IMR-90 (cell line): ENCODE measurements around the gene COL8A1.

ENCODE experiments used
- CEBPB ChIP-seq: IDR thresholded peaks from 2 replicates; pipeline ENCODE4 v1.6.1; 2012; ENCODE audit warnings: low read depth, low read length, improper control_type of control experiment
- MXI1 ChIP-seq: IDR thresholded peaks from 2 replicates; pipeline ENCODE4 v1.6.1; 2012; ENCODE audit warnings: low read depth, mild to moderate bottlenecking, low read length, moderate library complexity, borderline replicate concordance
- NFE2L2 ChIP-seq: fragments of 150-350 bp; IDR thresholded peaks from 2 replicates; pipeline ENCODE4 v1.6.1; 2016; ENCODE audit warnings: low read depth, mild to moderate bottlenecking, low read length
- POLR2A ChIP-seq: IDR thresholded peaks from 2 replicates; pipeline ENCODE4 v1.6.1; 2012; ENCODE audit warnings: mild to moderate bottlenecking, low read depth, low read length
- RAD21 ChIP-seq: IDR thresholded peaks from 2 replicates; pipeline ENCODE4 v1.6.1; 2012; ENCODE audit warnings: low read length, improper control_type of control experiment
- RCOR1 ChIP-seq: IDR thresholded peaks from 2 replicates; pipeline ENCODE4 v1.6.1; 2012; ENCODE audit warnings: mild to moderate bottlenecking, low read length, improper control_type of control experiment; ENCODE audit not compliant: insufficient replicate concordance
- RFX5 ChIP-seq: IDR thresholded peaks from 2 replicates; pipeline ENCODE4 v1.8.0; 2012; ENCODE audit warnings: low read depth, mild to moderate bottlenecking, low read length, moderate library complexity
- SMC3 ChIP-seq: fragments of 150-350 bp; IDR thresholded peaks from 2 replicates; pipeline ENCODE4 v1.6.1; 2016; ENCODE audit warnings: low read depth, mild to moderate bottlenecking, antibody characterized with exemption, low read length, moderate library complexity
- USF2 ChIP-seq: fragments of 150-350 bp; IDR thresholded peaks from 2 replicates; pipeline ENCODE4 v1.6.1; 2017; ENCODE audit warnings: mild to moderate bottlenecking, antibody characterized with exemption, low read length, low read depth
- TF ChIP-seq, protein P1 (sequence below): conservative IDR thresholded peaks from 2 replicates; pipeline ENCODE4 v1.5.1; 2012; ENCODE audit warnings: mild to moderate bottlenecking, low read depth, low read length, improper control_type of control experiment
- TF ChIP-seq, protein P2 (sequence below): fragments of 150-350 bp; IDR thresholded peaks from 2 replicates; pipeline ENCODE4 v1.6.1; 2016; ENCODE audit warnings: low read depth, mild to moderate bottlenecking, low read length, moderate library complexity, borderline replicate concordance

GRCh38 chr3:99761415-99762165, 123.2 kb downstream of the COL8A1 start:
- TF ChIP-seq POLR2A (no peak), RAD21 (no peak), RCOR1 (no peak), MXI1 (no peak), SMC3 (no peak), USF2 (no peak), NFE2L2 (no peak), RFX5 (no peak), CEBPB (no peak)
- TF ChIP-seq, protein P1, sequence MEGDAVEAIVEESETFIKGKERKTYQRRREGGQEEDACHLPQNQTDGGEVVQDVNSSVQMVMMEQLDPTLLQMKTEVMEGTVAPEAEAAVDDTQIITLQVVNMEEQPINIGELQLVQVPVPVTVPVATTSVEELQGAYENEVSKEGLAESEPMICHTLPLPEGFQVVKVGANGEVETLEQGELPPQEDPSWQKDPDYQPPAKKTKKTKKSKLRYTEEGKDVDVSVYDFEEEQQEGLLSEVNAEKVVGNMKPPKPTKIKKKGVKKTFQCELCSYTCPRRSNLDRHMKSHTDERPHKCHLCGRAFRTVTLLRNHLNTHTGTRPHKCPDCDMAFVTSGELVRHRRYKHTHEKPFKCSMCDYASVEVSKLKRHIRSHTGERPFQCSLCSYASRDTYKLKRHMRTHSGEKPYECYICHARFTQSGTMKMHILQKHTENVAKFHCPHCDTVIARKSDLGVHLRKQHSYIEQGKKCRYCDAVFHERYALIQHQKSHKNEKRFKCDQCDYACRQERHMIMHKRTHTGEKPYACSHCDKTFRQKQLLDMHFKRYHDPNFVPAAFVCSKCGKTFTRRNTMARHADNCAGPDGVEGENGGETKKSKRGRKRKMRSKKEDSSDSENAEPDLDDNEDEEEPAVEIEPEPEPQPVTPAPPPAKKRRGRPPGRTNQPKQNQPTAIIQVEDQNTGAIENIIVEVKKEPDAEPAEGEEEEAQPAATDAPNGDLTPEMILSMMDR, result no peak
- TF ChIP-seq, protein P2, sequence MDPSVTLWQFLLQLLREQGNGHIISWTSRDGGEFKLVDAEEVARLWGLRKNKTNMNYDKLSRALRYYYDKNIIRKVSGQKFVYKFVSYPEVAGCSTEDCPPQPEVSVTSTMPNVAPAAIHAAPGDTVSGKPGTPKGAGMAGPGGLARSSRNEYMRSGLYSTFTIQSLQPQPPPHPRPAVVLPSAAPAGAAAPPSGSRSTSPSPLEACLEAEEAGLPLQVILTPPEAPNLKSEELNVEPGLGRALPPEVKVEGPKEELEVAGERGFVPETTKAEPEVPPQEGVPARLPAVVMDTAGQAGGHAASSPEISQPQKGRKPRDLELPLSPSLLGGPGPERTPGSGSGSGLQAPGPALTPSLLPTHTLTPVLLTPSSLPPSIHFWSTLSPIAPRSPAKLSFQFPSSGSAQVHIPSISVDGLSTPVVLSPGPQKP, result no peak
